ENCODE measurements around the gene LRRC23. TPM values are rescaled to one million over a fixed set of nuclear protein-coding genes. Genes with fewer than 3 reads are reported as not detected.

Gene LRRC23
- total and polyA plus RNA-seq, 2 of the 13 experiments (the other 11 are each of a cell fraction or from before 2014, with no cell fraction given), result 6.0 to 7.8 TPM

GRCh38 chr12:6866920-6867412, 37.7 kb upstream of the LRRC23 start (continued):
- no peak for TF ChIP-seq UBTF (CRISPR knock-in tag; IDR thresholded peaks at IDR 0.05)
- no peak for TF ChIP-seq ZNF639 (CRISPR knock-in tag; conservative IDR thresholded peaks at IDR 0.05)
- no peak for TF ChIP-seq CCDC6 (CRISPR knock-in tag; IDR thresholded peaks at IDR 0.05)
- TF ChIP-seq ZNF24 (IDR thresholded peaks at IDR 0.05), result no peak
- no peak for TF ChIP-seq ARHGAP35 (CRISPR knock-in tag; IDR thresholded peaks at IDR 0.05; ENCODE audit: borderline replicate concordance)
- TF ChIP-seq EP300 (IDR thresholded peaks at IDR 0.05; ENCODE audit: low read depth in 2 of 2, low read length in 2 of 2), result no peak
- no peak for TF ChIP-seq EP300 (CRISPR knock-in tag; IDR thresholded peaks at IDR 0.05; ENCODE audit: borderline replicate concordance)
- no peak for TF ChIP-seq ZNF773 (CRISPR knock-in tag; IDR thresholded peaks at IDR 0.05; ENCODE audit: borderline replicate concordance)
- TF ChIP-seq SRSF1 (optimal IDR thresholded peaks at IDR 0.05; ENCODE audit: low read depth, low read length), result no peak
- no peak for TF ChIP-seq ZBTB7A (CRISPR knock-in tag; IDR thresholded peaks at IDR 0.05)
- peak; percentile 15; the same call in 1 of the 2 replicates for TF ChIP-seq HMGXB3 (CRISPR knock-in tag; IDR thresholded peaks at IDR 0.05; ENCODE audit: borderline replicate concordance)
- no peak for TF ChIP-seq NR2F6 (IDR thresholded peaks at IDR 0.05)
- TF ChIP-seq NR2F6 (CRISPR knock-in tag; IDR thresholded peaks at IDR 0.05), result no peak
- TF ChIP-seq FOSL2 (CRISPR knock-in tag; IDR thresholded peaks at IDR 0.05), result no peak
- no peak for TF ChIP-seq KLF16 (CRISPR knock-in tag; IDR thresholded peaks at IDR 0.05)
- no peak for TF ChIP-seq MLX (CRISPR knock-in tag; IDR thresholded peaks at IDR 0.05)
- no peak for TF ChIP-seq SNAPC4 (CRISPR knock-in tag; IDR thresholded peaks at IDR 0.05)
